GM12875 (cell line): ENCODE results near the gene NCAM1.

ENCODE experiments used
- H3K4me3 ChIP-seq: one replicate; pipeline ENCODE4 v1.5.1; 2011; ENCODE audit warnings: low read depth, low read length, control low read depth
- TF ChIP-seq, protein P1 (sequence below): IDR thresholded peaks from 2 replicates; pipeline ENCODE4 v1.5.1; 2011; ENCODE audit warnings: low read depth, mild to moderate bottlenecking, control low read depth, inconsistent platforms, low read length, moderate library complexity, borderline replicate concordance; ENCODE audit not compliant: insufficient read depth

The NCAM1 gene

DNA sequence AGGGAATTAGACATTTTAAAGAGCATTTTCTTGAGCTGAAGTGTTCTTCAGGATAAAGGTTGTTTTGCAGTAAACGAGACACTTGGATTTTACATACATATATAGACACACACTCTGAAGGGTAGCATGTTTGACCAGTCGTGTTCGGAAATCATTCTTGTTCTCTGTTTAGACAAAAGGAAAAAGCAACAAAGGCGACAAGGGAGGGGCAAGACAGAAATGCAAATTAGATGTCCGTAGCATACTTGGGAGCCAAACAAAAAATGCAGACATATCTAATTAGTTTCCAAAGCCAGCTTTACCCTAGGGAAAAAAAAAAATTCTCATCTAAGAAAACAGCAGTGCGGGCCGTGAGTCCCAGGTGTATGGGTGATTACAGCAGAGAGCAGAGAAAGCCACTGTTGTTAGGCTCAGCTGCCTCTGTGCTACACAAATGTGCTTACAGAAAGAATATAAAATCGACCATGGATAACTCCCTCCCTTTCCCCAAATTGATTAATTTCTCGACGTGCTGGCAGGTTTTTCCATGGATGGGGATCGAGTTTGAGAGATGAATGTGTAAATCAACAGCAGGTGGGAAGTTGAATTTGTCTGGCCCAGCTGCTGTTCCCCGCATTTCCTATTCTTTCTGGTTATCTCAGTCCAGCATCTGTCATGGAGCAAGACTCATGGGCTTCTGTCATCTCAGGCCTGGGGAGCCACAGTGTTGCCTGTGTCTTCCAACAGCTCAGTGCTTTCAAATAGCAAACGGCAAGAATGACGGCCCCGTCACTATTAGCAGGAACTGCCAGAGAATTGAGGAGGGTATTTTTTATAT lies 176.7 kb downstream of the NCAM1 start:
- no peak overlapping the region for H3K4me3 ChIP-seq
- TF ChIP-seq, protein P1, sequence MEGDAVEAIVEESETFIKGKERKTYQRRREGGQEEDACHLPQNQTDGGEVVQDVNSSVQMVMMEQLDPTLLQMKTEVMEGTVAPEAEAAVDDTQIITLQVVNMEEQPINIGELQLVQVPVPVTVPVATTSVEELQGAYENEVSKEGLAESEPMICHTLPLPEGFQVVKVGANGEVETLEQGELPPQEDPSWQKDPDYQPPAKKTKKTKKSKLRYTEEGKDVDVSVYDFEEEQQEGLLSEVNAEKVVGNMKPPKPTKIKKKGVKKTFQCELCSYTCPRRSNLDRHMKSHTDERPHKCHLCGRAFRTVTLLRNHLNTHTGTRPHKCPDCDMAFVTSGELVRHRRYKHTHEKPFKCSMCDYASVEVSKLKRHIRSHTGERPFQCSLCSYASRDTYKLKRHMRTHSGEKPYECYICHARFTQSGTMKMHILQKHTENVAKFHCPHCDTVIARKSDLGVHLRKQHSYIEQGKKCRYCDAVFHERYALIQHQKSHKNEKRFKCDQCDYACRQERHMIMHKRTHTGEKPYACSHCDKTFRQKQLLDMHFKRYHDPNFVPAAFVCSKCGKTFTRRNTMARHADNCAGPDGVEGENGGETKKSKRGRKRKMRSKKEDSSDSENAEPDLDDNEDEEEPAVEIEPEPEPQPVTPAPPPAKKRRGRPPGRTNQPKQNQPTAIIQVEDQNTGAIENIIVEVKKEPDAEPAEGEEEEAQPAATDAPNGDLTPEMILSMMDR = no peak

DNA sequence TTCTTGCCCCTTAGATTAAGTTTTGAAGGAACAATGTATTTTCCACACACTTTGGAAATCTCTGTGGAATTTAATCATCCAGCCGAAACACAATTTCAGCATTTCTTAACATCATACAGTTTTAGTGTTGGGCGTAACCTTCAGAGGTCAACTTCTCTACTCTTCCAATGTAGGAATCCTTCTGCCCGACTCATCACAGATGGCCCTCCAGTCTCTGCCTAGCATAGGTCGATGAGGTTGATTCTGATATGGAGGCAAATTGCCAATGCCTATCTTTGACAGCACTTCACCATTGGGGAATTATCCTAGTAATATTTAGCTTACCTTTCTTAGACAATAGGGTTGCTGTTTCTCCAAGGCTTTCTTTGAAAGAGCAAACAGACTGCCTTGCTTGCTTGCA lies 177.5 kb downstream of the NCAM1 start:
- TF ChIP-seq, protein P1 = no peak
- H3K4me3 ChIP-seq = no peak overlapping the region

DNA sequence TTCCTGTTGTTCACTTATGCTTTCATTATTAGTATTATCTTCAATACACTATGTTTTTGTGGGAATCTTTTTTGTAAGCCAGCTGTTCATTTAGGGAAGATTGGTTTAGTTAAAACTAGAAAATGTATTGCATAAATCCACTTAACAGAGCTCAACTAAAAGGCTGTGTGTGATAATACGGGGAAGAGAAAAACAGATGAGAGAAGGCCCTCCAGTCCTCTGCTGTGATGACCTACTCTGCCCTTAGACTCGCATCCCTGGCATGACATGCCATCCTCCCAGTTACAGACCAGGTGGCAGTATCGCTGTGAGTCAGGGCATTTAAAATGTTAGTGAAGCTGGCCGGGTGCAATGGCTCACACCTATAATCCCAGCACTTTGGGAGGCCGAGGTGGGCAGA lies 179.8 kb downstream of the NCAM1 start:
- TF ChIP-seq, protein P1 = no peak
- H3K4me3 ChIP-seq = no peak overlapping the region

DNA sequence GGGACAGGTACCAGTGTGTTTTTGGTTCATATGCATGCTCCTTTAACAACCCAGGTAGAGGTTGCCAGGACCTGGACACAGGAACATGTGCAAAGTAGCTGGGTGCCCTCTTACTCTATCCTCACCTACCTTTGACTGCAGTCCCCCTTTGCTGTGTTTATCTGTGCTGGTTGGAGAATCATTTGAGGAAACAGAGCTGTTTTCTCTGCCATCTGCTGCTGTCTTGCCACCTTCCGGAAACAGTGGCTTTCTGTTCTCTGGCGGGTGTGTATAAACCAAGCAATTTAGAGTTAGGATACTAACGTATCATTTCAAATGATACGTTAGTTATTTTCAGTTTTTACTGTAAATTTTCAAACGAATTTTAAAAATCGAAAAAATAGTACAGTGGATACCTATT lies 181.3 kb downstream of the NCAM1 start:
- TF ChIP-seq, protein P1 = no peak
- H3K4me3 ChIP-seq = no peak overlapping the region

DNA sequence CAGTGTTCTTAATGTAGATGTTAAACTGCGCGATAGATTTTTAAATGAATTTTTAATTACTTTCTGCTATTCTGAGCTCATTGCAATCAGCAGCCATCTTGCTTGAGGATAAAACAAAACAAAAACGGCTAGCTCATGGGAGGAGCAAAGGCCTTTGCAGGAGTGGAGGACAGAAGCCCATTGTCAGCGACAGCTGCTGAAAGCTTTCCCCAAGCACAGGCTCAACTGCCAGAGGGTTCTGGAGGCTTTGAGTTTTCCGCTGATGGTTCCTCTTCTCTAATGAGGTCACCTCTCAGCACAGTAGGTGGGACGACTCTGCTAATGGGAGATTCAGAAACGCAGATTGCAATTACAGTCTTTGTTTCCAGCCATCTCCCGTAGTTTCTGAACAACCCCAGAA lies 186.0 kb downstream of the NCAM1 start:
- H3K4me3 ChIP-seq = no peak overlapping the region
- TF ChIP-seq, protein P1 = no peak

DNA sequence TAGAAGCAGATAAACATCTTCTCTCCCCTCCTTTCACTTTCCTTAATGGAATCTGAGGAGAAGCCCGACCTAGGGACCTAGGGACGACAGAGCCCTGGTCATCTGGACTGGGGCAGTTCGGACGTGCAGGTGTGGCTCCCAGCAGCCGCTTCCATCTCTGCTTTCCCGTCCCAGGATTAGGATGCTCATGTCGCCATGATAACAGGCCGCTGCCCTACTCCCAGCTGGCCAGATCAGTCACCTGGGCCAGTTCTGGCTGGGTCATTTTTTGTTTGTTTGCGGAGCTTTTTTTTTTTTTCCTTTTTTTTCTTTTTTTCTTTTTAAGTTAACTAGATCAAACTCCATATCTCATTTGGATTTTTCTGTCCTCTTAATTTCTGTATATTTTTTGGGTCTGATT lies 186.9 kb downstream of the NCAM1 start:
- TF ChIP-seq, protein P1 = no peak
- no peak overlapping the region for H3K4me3 ChIP-seq

DNA sequence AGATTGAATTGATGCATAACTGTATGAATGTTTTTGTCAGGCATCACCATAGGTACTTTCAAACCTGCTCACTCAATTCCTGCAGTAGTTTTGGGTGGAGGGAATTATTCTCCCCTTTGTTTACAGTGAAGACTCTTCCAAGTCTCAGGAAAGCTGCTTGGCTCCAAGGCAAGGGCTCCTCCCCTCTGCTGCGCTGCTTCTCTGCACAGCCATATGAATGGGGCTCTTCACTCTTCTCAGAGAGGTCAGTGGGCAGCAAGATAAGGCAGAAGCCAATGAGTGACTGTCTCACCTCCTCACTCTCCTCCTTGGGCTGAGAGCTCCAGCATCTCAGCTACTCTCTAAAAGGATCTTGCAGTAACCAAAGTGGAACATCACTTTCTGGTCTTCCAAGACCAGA lies 187.4 kb downstream of the NCAM1 start:
- no peak overlapping the region for H3K4me3 ChIP-seq
- TF ChIP-seq, protein P1 = no peak
